ENCODE results near the gene PRDM15.

PRDM15 gene

DNA sequence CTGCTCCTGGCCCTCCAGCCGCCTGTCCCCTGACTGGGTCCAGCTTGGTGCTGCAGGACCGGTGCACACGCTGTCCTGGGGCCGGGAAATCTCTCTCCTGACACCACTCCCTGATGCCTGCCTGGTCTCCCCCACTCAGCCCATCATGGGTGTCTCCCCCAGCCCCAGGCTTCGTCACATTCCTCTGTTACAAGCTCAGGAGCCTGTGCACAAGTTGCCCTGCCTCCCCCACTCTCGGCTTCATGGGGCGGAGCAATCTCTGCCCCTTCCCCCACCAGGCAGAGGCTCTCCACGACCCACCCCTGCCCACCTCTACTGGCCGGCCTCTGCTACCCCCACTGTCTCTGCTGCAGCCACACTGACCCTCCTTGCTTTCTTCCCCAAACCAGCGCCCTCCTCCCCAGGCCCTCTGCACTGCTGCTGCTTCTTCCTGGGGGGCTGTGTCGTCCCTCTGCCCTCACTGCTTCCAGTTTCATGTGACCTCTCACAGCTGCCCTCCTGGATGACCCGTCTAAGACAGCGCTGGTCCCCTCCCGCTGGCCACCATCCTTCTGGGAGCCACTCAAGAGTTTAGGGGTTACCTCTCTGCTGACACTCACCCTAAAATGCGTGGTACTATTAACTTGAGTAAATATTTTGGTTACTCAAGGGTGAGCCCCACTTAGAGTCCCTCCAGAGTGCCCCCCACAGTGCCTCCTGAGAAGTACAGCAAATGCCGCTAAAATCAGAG is 106.6 kb downstream of the PRDM15 start:
- CTCF ChIA-PET: interaction anchor here (1.8 kb wide), 1 partner anchor 44 kb away, joined by 6 read pairs; no protein-coding TSS in a partner anchor
- POLR2A ChIA-PET (ENCODE audit: low non-redundant PET): no interaction called here
- TF ChIP-seq, protein P1, sequence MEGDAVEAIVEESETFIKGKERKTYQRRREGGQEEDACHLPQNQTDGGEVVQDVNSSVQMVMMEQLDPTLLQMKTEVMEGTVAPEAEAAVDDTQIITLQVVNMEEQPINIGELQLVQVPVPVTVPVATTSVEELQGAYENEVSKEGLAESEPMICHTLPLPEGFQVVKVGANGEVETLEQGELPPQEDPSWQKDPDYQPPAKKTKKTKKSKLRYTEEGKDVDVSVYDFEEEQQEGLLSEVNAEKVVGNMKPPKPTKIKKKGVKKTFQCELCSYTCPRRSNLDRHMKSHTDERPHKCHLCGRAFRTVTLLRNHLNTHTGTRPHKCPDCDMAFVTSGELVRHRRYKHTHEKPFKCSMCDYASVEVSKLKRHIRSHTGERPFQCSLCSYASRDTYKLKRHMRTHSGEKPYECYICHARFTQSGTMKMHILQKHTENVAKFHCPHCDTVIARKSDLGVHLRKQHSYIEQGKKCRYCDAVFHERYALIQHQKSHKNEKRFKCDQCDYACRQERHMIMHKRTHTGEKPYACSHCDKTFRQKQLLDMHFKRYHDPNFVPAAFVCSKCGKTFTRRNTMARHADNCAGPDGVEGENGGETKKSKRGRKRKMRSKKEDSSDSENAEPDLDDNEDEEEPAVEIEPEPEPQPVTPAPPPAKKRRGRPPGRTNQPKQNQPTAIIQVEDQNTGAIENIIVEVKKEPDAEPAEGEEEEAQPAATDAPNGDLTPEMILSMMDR (conservative IDR thresholded peaks at IDR 0.05; ENCODE audit: low read depth): no peak

DNA sequence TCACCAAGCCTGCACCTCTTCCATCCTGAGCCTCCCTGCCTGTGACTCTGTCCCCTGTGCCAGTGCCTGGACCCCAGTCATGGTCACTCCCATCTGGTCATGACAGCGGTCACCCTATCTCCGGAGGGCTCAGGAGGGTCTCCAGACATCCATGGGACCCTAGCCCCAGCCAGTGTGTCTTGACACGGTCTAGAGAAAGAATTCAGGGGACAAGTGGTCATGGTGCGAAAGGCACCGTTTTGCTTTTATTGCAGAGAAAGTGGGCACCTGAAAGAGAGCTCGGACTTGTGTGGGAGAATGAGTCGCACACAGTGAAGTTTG is 107.6 kb downstream of the PRDM15 start:
- ChIA-PET POLR2A (ENCODE audit: low non-redundant PET) (no interaction called here), CTCF (interaction anchor here (1.8 kb wide), 1 partner anchor 45 kb away, joined by 6 read pairs; no protein-coding TSS in a partner anchor)
- no peak for DNase-seq (ENCODE audit: low spot score)
- TF ChIP-seq, protein P1 (conservative IDR thresholded peaks at IDR 0.05; ENCODE audit: low read depth): no peak
- no peak overlapping the region for H3K27ac ChIP-seq

More for the DNA sequence above, 106.6 kb downstream of the PRDM15 start:
- DNase-seq (ENCODE audit: low spot score): no peak
- no peak overlapping the region for H3K27ac ChIP-seq

DNA sequence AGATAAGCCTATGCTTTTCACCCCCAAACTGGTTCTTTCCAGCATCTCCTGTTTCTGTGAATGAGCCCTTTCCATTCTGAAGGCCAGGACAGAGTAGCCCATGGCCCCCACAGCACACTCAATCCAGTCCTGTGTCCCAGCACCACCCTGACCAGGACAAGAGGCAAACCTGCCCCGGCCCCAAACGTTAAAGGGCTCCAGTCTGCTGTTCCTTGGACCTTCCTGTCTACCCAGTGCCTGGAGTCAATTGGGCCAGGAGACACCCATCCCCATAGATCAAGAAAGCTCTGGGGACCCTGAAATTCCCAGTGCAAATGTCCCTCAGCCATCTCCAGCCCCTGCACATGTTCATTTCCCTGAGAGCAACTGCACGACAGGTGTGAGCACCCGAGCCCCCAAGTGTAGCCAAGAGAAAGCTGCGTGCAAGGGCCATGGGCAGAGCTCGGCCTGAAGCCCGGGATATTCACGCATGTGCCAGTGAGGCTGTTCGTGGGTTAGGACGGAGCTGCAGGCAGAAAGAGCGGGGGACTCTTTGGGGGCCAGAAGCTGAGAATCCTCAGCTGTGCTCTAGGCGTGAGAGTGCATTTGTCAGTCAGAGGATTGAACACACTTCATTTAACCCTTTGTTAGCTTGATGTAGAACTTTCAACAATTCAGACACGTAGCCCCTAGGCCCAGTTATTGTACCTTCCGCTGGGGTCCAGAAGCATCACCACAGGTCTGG is 108.1 kb downstream of the PRDM15 start:
- CTCF ChIA-PET: interaction anchor here (0.6 to 1.8 kb wide), 3 partner anchors 21 to 93 kb away, joined by 3 to 6 read pairs (median 5); no protein-coding TSS in a partner anchor
- TF ChIP-seq, protein P1 (conservative IDR thresholded peaks at IDR 0.05; ENCODE audit: low read depth): no peak
- POLR2A ChIA-PET (ENCODE audit: low non-redundant PET): no interaction called here

DNA sequence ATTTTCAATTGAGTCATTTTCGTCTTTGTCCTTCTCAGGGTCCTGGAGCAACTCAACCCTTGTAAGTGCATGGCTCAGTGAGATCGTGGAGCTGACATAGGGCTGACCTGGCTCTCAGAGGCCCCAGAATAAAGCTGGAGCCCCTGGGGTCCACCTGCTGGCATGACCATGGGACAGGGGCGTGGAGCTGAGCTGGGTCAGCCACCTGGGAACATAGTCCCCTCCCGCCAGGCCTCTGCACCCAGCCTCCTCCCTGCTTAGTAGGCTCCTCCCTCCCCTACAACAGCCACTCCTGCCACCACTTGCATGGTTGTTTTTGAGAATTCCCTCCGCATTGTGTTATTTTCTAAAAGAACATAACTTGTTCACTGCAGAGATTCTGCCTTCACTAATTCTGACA is 109.2 kb downstream of the PRDM15 start:
- peak overlapping the region; percentile 90; the same call in 1 of the 2 replicates for H3K27ac ChIP-seq
- no peak for DNase-seq (ENCODE audit: low spot score)
- TF ChIP-seq, protein P1 (conservative IDR thresholded peaks at IDR 0.05; ENCODE audit: low read depth): no peak
- ChIA-PET CTCF (interaction anchor here (0.7 to 1.4 kb wide), 3 partner anchors 8 to 158 kb away, joined by 3 to 9 read pairs (median 4); no protein-coding TSS in a partner anchor), POLR2A (ENCODE audit: low non-redundant PET) (interaction anchor here (0.6 kb wide), 1 partner anchor 78 kb away, joined by 4 read pairs; no protein-coding TSS in a partner anchor)

More for the DNA sequence above, 108.1 kb downstream of the PRDM15 start:
- peak overlapping the region; percentile 21; the same call in 1 of the 2 replicates for H3K27ac ChIP-seq
- DNase-seq (ENCODE audit: low spot score): no peak

GRCh38 chr21:41769521-41769920 is 109.6 kb downstream of the PRDM15 start:
- CTCF ChIA-PET: interaction anchor here (0.5 to 1.4 kb wide), 3 partner anchors 9 to 197 kb away, joined by 3 to 9 read pairs (median 4); no protein-coding TSS in a partner anchor
- POLR2A ChIA-PET (ENCODE audit: low non-redundant PET): no interaction called here
- no peak for DNase-seq (ENCODE audit: low spot score)
- peak overlapping the region; percentile 90 for H3K27ac ChIP-seq
- TF ChIP-seq, protein P1 (conservative IDR thresholded peaks at IDR 0.05; ENCODE audit: low read depth): no peak

- no peak for DNase-seq (ENCODE audit: low spot score)
- peak overlapping the region; percentile 90 for H3K27ac ChIP-seq
- CTCF ChIA-PET: interaction anchor here (0.5 to 1.4 kb wide), 7 partner anchors 9 to 197 kb away, joined by 3 to 12 read pairs (median 4); no protein-coding TSS in a partner anchor
- POLR2A ChIA-PET (ENCODE audit: low non-redundant PET): no interaction called here
- TF ChIP-seq, protein P1 (conservative IDR thresholded peaks at IDR 0.05; ENCODE audit: low read depth): no peak
These were observed 110.0 kb downstream of the PRDM15 start for GRCh38 chr21:41769111-41769510.

Measured in RWPE1 (cell line).